Trophoblast cell (in vitro differentiated cells and primary cell): ENCODE data around the gene UGT1A4.

ENCODE experiments used
- DNase-seq, 2 donors: peaks; one replicate each; pipeline ENCODE4 v3.0.0-alpha.2; 2016
- H2AFZ ChIP-seq: 2 replicates; pipeline ENCODE4 v1.6.1; 2013; ENCODE audit warnings: low read length, moderate library complexity, mild to moderate bottlenecking; ENCODE audit not compliant: insufficient read depth, poor library complexity
- H2AK5ac ChIP-seq: 2 replicates; pipeline ENCODE4 v1.6.1; 2013; ENCODE audit warnings: mild to moderate bottlenecking, low read length
- H2BK120ac ChIP-seq: 2 replicates; pipeline ENCODE4 v1.6.1; 2013; ENCODE audit warnings: low read length, mild to moderate bottlenecking, moderate library complexity; ENCODE audit not compliant: insufficient read depth, poor library complexity
- H2BK12ac ChIP-seq: 2 replicates; pipeline ENCODE4 v1.6.1; 2013; ENCODE audit warnings: mild to moderate bottlenecking, low read length, moderate library complexity
- H2BK5ac ChIP-seq: 2 replicates; pipeline ENCODE4 v1.6.1; 2013; ENCODE audit warnings: low read length, low read depth, moderate library complexity, mild to moderate bottlenecking; ENCODE audit not compliant: poor library complexity
- H3K14ac ChIP-seq: 2 replicates; pipeline ENCODE4 v1.6.1; 2013; ENCODE audit warnings: mild to moderate bottlenecking, low read length
- H3K18ac ChIP-seq: 2 replicates; pipeline ENCODE4 v1.6.1; 2013; ENCODE audit warnings: mild to moderate bottlenecking, low read length
- H3K23ac ChIP-seq: 2 replicates; pipeline ENCODE4 v1.6.1; 2013; ENCODE audit warnings: low read length
- H3K27ac ChIP-seq: 2 replicates; pipeline ENCODE4 v1.5.1; 2013; ENCODE audit warnings: low read depth, mild to moderate bottlenecking, inconsistent platforms, low read length, moderate library complexity
- H3K27me3 ChIP-seq: 2 replicates; pipeline ENCODE4 v1.6.1; 2013; ENCODE audit warnings: inconsistent platforms, mild to moderate bottlenecking, low read length, moderate library complexity; ENCODE audit not compliant: insufficient read depth
- H3K36me3 ChIP-seq, 2 experiments: 1 replicate in 1 of 2; 2 replicates in 1 of 2; pipeline ENCODE4 v1.6.1; 2013; ENCODE audit warnings: low read length in 2 of 2, mild to moderate bottlenecking in 2 of 2, moderate library complexity in 1 of 2; ENCODE audit not compliant: insufficient read depth in 2 of 2, control insufficient read depth in 1 of 2
- H3K4ac ChIP-seq: 2 replicates; pipeline ENCODE4 v1.6.1; 2013; ENCODE audit warnings: low read depth, mild to moderate bottlenecking, low read length, moderate library complexity
- H3K4me1 ChIP-seq, 2 experiments: 1 replicate in 1 of 2; 2 replicates in 1 of 2; pipeline ENCODE4 v1.6.1; 2013; ENCODE audit warnings: low read length in 2 of 2, mild to moderate bottlenecking in 2 of 2, moderate library complexity in 1 of 2; ENCODE audit not compliant: insufficient read depth in 2 of 2, control insufficient read depth in 1 of 2
- H3K4me2 ChIP-seq: 2 replicates; pipeline ENCODE4 v1.6.1; 2013; ENCODE audit warnings: inconsistent platforms, mild to moderate bottlenecking, low read length, moderate library complexity
- H3K4me3 ChIP-seq: 2 replicates; pipeline ENCODE4 v1.5.1; 2013; ENCODE audit warnings: mild to moderate bottlenecking, low read depth, low read length, inconsistent platforms
- H3K79me1 ChIP-seq: one replicate; pipeline ENCODE4 v1.6.1; 2013; ENCODE audit warnings: low read length
- H3K79me2 ChIP-seq: 2 replicates; pipeline ENCODE4 v1.6.1; 2013; ENCODE audit warnings: low read length, mild to moderate bottlenecking; ENCODE audit not compliant: control insufficient read depth, insufficient read depth, poor library complexity
- H3K9ac ChIP-seq: 2 replicates; pipeline ENCODE4 v1.6.1; 2013; ENCODE audit warnings: mild to moderate bottlenecking, low read length
- H3K9me3 ChIP-seq: 2 replicates; pipeline ENCODE4 v1.6.1; 2013; ENCODE audit warnings: low read depth, mild to moderate bottlenecking, control low read depth, inconsistent platforms, low read length; ENCODE audit not compliant: insufficient read depth
- H4K12ac ChIP-seq: 2 replicates; pipeline ENCODE4 v1.6.1; 2013; ENCODE audit warnings: low read depth, mild to moderate bottlenecking, low read length, moderate library complexity
- H4K8ac ChIP-seq: 2 replicates; pipeline ENCODE4 v1.6.1; 2013; ENCODE audit warnings: low read depth, mild to moderate bottlenecking, low read length, moderate library complexity
- H4K91ac ChIP-seq: one replicate; pipeline ENCODE4 v1.6.1; 2013; ENCODE audit warnings: low read depth, mild to moderate bottlenecking, low read length, moderate library complexity
- WGBS: extraction: QIAGEN DNeasy Blood & Tissue Kit; methylation state at CpG from one replicate; pipeline ENCODE4 v1.1.7; 2013; ENCODE audit warnings: missing lambda C conversion rate; ENCODE audit not compliant: insufficient read length, insufficient coverage; ENCODE audit errors: extremely low coverage; 5-methylcytosine and 5-hydroxymethylcytosine counted together

The UGT1A4 gene

DNA sequence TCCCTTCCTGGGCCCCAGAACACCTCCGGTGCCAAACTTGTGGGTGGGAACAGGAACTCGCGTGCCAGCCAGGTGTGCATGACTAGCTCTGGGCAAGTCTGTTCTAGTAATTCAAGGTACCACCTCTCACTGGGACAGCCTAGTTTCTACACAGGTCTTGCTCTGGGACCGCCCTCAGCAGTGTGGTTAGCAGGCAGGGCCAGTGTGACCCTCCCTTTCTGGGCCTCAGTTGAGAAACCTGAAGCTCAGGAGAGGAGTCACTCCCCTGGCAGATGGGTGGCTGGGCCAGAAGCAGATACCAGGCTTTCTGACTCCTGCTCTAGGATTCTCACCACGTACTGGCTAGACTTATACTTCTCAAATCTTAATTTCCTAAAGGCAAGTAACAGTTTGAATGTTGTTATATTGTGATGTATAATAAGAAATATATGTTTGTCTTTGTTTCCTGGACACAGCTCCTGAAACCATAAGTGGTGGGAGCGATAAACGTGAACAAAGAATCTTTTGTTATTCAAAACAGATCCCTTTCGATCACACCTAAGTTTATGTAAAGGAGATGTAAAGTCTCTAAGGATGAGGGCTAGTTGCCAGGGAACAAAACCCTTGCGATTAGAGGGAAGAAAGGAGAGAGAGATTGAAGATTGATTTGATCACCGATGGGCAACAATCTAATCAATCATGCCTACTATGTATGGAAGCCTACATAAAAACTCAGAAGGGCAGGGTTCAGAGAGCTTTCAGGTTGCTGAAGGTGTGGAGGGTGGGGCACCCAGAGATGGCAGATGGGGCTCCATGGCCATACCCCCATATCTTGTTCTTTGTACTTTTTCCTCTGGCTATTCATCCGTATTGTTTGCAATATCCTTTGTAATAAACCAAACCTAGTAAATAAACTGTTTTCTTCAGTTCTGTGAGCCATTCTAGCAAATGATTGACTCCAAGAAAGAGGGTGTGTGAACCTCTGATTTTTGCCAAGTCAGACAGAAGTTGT lies 26.8 kb upstream of the UGT1A4 start:
- H3K23ac ChIP-seq: no peak overlapping the region
- H3K79me1 ChIP-seq: no peaks in the 10 kb centered on the region
- H3K9me3 ChIP-seq: no peaks in the 10 kb centered on the region
- H3K36me3 ChIP-seq: no peaks in the 10 kb centered on the region
- H2AFZ ChIP-seq: no peak overlapping the region
- H3K27me3 ChIP-seq: no peaks in the 10 kb centered on the region
- no peak for DNase-seq
- H2BK120ac ChIP-seq: no peak overlapping the region
- H3K79me2 ChIP-seq: no peaks in the 10 kb centered on the region
- H3K4ac ChIP-seq: no peak overlapping the region
- no peak overlapping the region for H2AK5ac ChIP-seq
- H3K18ac ChIP-seq: no peak overlapping the region
- H2BK12ac ChIP-seq: no peak overlapping the region
- no peak overlapping the region for H3K9ac ChIP-seq
- no peak overlapping the region for H3K14ac ChIP-seq
- H3K4me3 ChIP-seq: no peak overlapping the region
- no peak overlapping the region for H3K4me2 ChIP-seq
- H2BK5ac ChIP-seq: no peak overlapping the region
- no peak overlapping the region for H4K91ac ChIP-seq
- H4K8ac ChIP-seq: no peak overlapping the region
- H3K4me1 ChIP-seq: no peaks in the 10 kb centered on the region
- WGBS: no CpG with 5 or more reads among the region's 11 CpGs
- no peak overlapping the region for H4K12ac ChIP-seq
- no peak overlapping the region for H3K27ac ChIP-seq

DNA sequence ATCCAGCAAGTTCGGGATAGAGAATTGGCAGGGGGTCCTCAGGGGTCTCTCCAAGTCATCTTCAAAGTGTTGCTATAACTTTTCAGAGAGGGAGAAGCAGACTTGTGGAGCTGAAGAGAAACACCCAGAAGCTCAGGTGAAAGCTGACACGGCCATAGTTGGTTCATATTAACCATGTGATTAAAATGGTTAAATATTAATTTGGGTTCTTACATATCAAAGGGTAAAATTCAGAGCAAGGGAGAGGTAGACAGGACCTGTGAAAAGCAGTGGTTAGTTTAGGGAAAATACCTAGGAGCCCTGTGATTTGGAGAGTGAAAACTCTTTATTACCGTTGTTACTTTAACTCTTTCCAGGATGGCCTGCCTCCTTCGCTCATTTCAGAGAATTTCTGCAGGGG lies 25.9 kb upstream of the UGT1A4 start, which contains the start of gene UGT1A6:
UGT1A6 (plus strand) TSS at position 243 of the 400 bp plus-strand sequence; CDS start at position 358, 115 bp downstream.
- Histone ChIP-seq H3K79me2 (no peaks in the 10 kb centered on the region), H3K79me1 (no peaks in the 10 kb centered on the region), H3K4me3 (no peak within 1 kb of the TSS), H3K27ac (no peak within 1 kb of the TSS), H3K4me2 (no peak within 1 kb of the TSS), H3K23ac (no peak within 1 kb of the TSS), H3K9me3 (no peaks in the 10 kb centered on the region), H4K8ac (no peak within 1 kb of the TSS), H3K27me3 (no peaks in the 10 kb centered on the region), H3K18ac (no peak within 1 kb of the TSS), H2BK12ac (no peak within 1 kb of the TSS), H2AFZ (no peak within 1 kb of the TSS), H3K14ac (no peak within 1 kb of the TSS), H4K91ac (no peak within 1 kb of the TSS), H3K4ac (no peak within 1 kb of the TSS), H2BK5ac (no peak within 1 kb of the TSS), H3K36me3 (no peaks in the 10 kb centered on the region), H4K12ac (no peak within 1 kb of the TSS), H2BK120ac (no peak within 1 kb of the TSS), H2AK5ac (no peak within 1 kb of the TSS), H3K9ac (no peak within 1 kb of the TSS), H3K4me1 (no peaks in the 10 kb centered on the region)
- no CpG with 5 or more reads among the region's 4 CpGs for WGBS
- no peak for DNase-seq

DNA sequence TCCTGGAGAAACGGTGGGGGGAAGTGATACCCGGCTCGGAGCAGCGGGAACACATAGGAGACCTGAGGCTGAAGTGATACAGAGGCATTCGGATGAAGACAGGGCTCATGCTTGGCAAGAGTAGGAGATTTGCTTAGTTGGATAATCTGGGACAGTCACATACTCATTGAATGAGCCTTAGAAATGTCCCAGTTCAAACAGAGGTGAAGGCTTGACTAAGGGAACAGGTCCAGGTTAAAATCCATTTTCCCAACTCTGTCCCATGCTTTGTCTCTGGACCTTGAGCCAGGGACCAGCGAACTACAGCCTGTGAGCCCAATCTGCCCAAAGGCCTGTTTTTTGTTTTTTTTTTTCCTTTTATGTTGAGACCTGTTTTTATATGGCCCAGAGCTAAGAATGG lies 24.6 kb upstream of the UGT1A4 start:
- Histone ChIP-seq H2BK5ac (no peak overlapping the region), H3K23ac (no peak overlapping the region), H3K4ac (no peak overlapping the region), H2AFZ (no peak overlapping the region), H4K12ac (no peak overlapping the region), H2BK12ac (no peak overlapping the region), H3K79me2 (no peaks in the 10 kb centered on the region), H3K9ac (no peak overlapping the region), H3K4me3 (no peak overlapping the region), H3K27me3 (no peaks in the 10 kb centered on the region), H3K14ac (no peak overlapping the region), H3K18ac (no peak overlapping the region), H3K27ac (no peak overlapping the region), H3K9me3 (no peaks in the 10 kb centered on the region), H3K4me2 (no peak overlapping the region), H4K8ac (no peak overlapping the region), H3K79me1 (no peaks in the 10 kb centered on the region), H3K4me1 (no peaks in the 10 kb centered on the region), H2AK5ac (no peak overlapping the region), H2BK120ac (no peak overlapping the region), H4K91ac (no peak overlapping the region), H3K36me3 (no peaks in the 10 kb centered on the region)
- DNase-seq: no peak
- WGBS: no CpG with 5 or more reads among the region's 6 CpGs

DNA sequence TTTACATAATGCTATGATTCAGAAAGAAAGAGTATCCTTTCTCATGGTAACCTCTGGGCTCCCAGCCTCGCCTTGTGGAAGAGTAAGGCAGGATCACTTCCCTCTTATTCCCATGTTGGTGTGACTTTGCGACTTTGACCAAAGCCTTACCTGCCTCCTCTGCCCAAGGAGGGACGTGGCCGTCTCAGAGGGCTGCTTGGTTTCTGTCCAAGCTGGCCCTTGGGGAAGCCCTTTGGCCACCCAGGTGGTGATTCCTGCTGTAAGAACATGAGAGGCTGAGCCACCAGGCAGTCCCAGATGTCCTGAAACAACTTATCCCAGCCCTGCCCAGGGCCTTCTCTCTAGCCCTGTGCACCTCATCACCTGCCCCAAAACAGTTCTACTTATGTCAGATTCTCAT lies 19.8 kb upstream of the UGT1A4 start:
- peak overlapping the region; percentile 72 for H2BK12ac ChIP-seq
- no peak overlapping the region for H3K14ac ChIP-seq
- H3K23ac ChIP-seq: no peak overlapping the region
- H2BK120ac ChIP-seq: no peak overlapping the region
- H2BK5ac ChIP-seq: peak overlapping the region; percentile 33
- H4K8ac ChIP-seq: no peak overlapping the region
- H3K9ac ChIP-seq: no peak overlapping the region
- H3K79me1 ChIP-seq: peaks cover 4% of the 10 kb centered on the region
- H2AFZ ChIP-seq: no peak overlapping the region
- no peaks in the 10 kb centered on the region for H3K9me3 ChIP-seq
- H3K36me3 ChIP-seq: no peaks in the 10 kb centered on the region
- no peak overlapping the region for H3K4me2 ChIP-seq
- no peak overlapping the region for H3K4me3 ChIP-seq
- H3K4me1 ChIP-seq: peaks cover 0 to 2% of the 10 kb centered on the region in 2 experiments
- no CpG with 5 or more reads among the region's 4 CpGs for WGBS
- DNase-seq: no peak
- H4K91ac ChIP-seq: peak overlapping the region; percentile 1
- no peak overlapping the region for H2AK5ac ChIP-seq
- no peaks in the 10 kb centered on the region for H3K27me3 ChIP-seq
- H4K12ac ChIP-seq: no peak overlapping the region
- H3K79me2 ChIP-seq: peaks cover 1% of the 10 kb centered on the region
- H3K18ac ChIP-seq: no peak overlapping the region
- H3K4ac ChIP-seq: no peak overlapping the region
- no peak overlapping the region for H3K27ac ChIP-seq
